Measurements from ENCODE around the gene TASL. TPM values are rescaled to one million over a fixed set of nuclear protein-coding genes. Genes with fewer than 3 reads are reported as not detected.

Gene TASL, protein sequence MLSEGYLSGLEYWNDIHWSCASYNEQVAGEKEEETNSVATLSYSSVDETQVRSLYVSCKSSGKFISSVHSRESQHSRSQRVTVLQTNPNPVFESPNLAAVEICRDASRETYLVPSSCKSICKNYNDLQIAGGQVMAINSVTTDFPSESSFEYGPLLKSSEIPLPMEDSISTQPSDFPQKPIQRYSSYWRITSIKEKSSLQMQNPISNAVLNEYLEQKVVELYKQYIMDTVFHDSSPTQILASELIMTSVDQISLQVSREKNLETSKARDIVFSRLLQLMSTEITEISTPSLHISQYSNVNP
- 8.9 TPM for polyA plus RNA-seq (2012; ENCODE audit: low read depth, missing spikeins)

DNA sequence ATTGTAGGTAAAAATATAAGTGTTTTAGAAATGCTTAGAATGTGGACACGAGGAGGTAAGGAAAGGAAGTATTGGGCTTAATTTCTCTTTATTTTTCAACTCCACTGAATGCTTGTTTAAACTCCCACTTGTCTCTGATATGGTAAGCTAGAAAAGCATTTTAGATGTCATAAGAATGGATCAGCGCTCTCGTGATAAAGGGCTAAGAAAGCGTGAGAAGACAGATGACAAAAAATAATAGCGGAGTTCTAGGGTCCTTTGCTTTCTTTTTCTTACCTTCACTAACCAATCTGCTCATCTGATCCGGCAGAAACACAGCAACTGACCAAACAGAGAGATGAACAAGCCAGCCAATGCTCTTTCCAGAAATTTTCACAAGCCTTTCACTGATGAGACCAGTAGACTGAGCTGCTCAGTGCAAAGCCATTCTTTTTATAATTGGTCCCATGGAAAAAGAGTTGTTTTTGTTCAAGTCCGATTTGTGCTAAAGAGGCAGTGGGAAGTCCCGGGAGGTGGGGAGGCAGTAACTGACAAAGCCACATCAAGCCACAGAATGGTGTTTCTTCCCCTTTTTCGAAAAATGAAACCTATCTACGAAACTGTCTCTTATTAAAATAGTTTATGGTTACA is at the start of gene TASL:
Gene TASL (minus strand): TSS at position 405 of the 630 bp plus-strand sequence. CDS start 17,411 bp downstream, outside the sequence.
- FAIRE-seq (peak; percentile 88), DNase-seq (ENCODE audit: insufficient read length, low spot score) (no peak)
- TF ChIP-seq POLR2A (IDR thresholded peaks at IDR 0.05; ENCODE audit: low read depth, low read length) (peak; percentile 72), POLR2AphosphoS5 (IDR thresholded peaks at IDR 0.05; ENCODE audit: low read depth, low read length) (peak; percentile 43), POU2F2 (IDR thresholded peaks at IDR 0.05; ENCODE audit: low read depth, low read length) (no peak), TAF1 (IDR thresholded peaks at IDR 0.05; ENCODE audit: low read depth, low read length) (0 out of 2 replicates have a peak, but pooled peaks have one; percentile 45), SPI1 (IDR thresholded peaks at IDR 0.05; ENCODE audit: low read depth, low read length) (no peak)

DNA sequence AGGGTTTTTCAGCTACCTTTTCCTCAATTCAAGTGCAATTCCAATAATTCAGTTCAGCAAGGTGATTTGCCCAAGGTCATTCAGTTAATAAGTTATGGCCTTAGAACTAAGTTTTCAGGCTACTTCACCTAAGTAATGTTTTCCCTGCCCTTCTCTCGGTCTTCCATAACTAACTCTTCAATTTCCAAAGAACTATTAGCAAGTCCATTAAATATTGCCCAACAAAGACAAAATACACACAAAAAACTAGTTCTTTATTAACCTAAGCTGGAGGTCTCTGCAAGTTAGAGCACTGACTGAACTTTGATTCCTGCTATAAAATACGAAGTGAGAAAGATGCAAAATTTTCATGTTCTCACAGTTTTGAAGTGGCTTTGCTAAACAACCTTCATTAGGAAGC is 48.8 kb upstream of the TASL start:
- FAIRE-seq (no peak), DNase-seq (ENCODE audit: insufficient read length, low spot score) (no peak)
- TF ChIP-seq POLR2A (IDR thresholded peaks at IDR 0.05; ENCODE audit: low read depth, low read length): no peak
- no peak for TF ChIP-seq POLR2AphosphoS5 (IDR thresholded peaks at IDR 0.05; ENCODE audit: low read depth, low read length)
- TF ChIP-seq SPI1 (IDR thresholded peaks at IDR 0.05; ENCODE audit: low read depth, low read length): no peak
- TF ChIP-seq TAF1 (IDR thresholded peaks at IDR 0.05; ENCODE audit: low read depth, low read length): no peak
- no peak for TF ChIP-seq POU2F2 (IDR thresholded peaks at IDR 0.05; ENCODE audit: low read depth, low read length)
- no peak for TF ChIP-seq PAX5 (IDR thresholded peaks at IDR 0.05; ENCODE audit: insufficient read depth, low read length, severe bottlenecking)

DNA sequence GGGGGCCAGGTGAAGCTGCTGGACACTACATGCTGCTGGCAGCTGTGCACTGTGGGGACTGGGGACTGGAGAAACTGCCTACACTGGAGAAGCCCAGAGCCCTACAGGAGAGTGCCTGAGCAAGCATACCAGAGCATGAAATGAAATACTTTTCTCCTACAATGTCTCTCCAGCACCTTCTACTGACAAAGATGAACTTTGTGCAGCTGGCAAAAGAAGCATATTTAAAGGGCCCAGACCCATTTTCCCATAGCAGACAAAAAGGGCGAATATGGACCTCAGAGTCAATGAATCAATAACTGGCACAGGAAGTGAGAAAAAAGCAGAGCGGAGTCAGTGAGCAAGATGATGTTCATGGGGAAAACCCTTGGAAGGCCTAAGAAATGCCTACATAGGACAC is 44.8 kb upstream of the TASL start:
- no peak for TF ChIP-seq POLR2AphosphoS5 (IDR thresholded peaks at IDR 0.05; ENCODE audit: low read depth, low read length)
- TF ChIP-seq TAF1 (IDR thresholded peaks at IDR 0.05; ENCODE audit: low read depth, low read length): no peak
- TF ChIP-seq POU2F2 (IDR thresholded peaks at IDR 0.05; ENCODE audit: low read depth, low read length): no peak
- no peak for TF ChIP-seq POLR2A (IDR thresholded peaks at IDR 0.05; ENCODE audit: low read depth, low read length)
- TF ChIP-seq PAX5 (IDR thresholded peaks at IDR 0.05; ENCODE audit: insufficient read depth, low read length, severe bottlenecking): no peak
- no peak for TF ChIP-seq SPI1 (IDR thresholded peaks at IDR 0.05; ENCODE audit: low read depth, low read length)
- DNase-seq (ENCODE audit: insufficient read length, low spot score) (no peak), FAIRE-seq (no peak)

DNA sequence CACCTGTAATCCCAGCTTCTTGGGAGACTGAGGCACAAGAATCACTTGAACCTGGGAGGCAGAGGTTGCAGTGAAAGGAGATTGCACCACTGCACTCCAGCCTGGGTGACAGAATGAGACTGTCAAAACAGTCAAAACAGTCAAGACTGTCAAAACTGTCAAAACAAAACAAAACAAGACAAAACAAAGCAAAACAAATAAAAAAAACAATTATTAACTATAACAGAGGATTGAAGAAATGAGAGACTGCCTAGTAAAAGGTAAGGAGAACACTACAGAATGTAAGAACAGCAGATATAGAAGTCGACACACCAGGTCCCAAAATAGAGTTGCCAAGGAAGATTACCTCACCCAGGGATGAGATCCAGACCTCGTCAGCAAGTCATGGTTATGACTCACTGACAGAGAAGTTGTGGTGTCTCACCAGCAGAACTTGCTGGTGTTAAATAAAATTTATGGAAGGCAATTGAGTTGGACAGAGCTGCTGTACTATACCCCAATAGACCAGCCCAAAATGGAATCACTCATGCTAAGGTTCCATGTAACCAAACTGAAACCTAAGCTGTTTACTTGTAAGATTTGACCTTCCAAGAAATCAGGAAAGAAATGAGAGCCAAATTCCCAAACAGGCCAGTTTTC is 43.5 kb upstream of the TASL start:
- DNase-seq (ENCODE audit: insufficient read length, low spot score) (no peak), FAIRE-seq (no peak)
- no peak for TF ChIP-seq PAX5 (IDR thresholded peaks at IDR 0.05; ENCODE audit: insufficient read depth, low read length, severe bottlenecking)
- no peak for TF ChIP-seq POU2F2 (IDR thresholded peaks at IDR 0.05; ENCODE audit: low read depth, low read length)
- TF ChIP-seq POLR2AphosphoS5 (IDR thresholded peaks at IDR 0.05; ENCODE audit: low read depth, low read length): no peak
- TF ChIP-seq POLR2A (IDR thresholded peaks at IDR 0.05; ENCODE audit: low read depth, low read length): no peak
- TF ChIP-seq SPI1 (IDR thresholded peaks at IDR 0.05; ENCODE audit: low read depth, low read length): no peak
- no peak for TF ChIP-seq TAF1 (IDR thresholded peaks at IDR 0.05; ENCODE audit: low read depth, low read length)

DNA sequence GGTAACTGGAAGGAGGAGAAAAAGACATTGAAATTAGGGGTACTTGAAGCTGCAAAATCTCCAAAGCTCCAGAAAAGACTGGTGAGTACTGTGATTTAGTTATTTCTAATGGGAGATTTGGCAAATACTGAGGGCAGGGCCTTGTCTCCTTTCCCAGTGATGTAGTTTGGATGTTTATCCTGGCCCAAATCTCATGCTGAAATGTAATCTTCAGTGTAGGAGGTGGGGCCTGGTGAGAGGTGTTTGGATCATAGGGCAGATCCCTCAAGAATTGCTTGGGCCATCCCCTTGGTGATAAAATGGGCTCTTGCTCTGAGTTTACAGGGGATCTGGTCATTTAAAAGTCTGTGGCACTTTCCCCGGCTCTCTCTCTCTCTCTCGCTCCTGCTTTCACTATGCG is 42.6 kb upstream of the TASL start:
- no peak for DNase-seq (ENCODE audit: insufficient read length, low spot score)
- TF ChIP-seq TAF1 (IDR thresholded peaks at IDR 0.05; ENCODE audit: low read depth, low read length): no peak
- TF ChIP-seq POU2F2 (IDR thresholded peaks at IDR 0.05; ENCODE audit: low read depth, low read length): no peak
- TF ChIP-seq POLR2AphosphoS5 (IDR thresholded peaks at IDR 0.05; ENCODE audit: low read depth, low read length): no peak
- no peak for TF ChIP-seq POLR2A (IDR thresholded peaks at IDR 0.05; ENCODE audit: low read depth, low read length)
- no peak for TF ChIP-seq SPI1 (IDR thresholded peaks at IDR 0.05; ENCODE audit: low read depth, low read length)
- TF ChIP-seq PAX5 (IDR thresholded peaks at IDR 0.05; ENCODE audit: insufficient read depth, low read length, severe bottlenecking): no peak
- no peak for FAIRE-seq

DNA sequence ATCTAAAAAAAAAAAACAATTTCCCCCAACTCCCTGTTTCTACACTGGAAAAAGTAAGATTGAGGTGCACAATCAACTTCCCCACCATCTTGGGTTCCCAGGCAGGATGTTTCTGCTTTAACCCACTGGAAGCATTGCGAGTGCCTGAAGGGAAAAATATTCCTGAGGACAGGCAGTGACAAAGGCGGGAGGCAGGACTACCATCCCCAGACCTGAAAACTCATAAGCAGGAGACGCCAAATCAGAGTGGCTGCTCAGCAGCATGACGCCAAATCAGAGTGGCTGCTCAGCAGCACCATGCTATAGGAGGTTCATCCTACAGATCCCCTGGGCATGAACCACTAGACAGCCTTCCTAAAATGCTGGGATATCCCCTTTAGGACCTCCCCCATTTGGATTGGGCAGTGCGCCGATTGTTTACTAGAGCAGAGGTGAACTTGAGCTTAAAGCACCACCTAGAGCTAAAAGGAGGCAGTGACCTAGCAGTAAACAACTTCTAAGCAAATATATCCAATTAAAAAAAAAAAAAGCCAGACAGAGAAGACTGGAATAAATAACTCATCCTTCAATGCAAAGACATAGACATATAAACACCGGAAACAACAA is 40.7 kb upstream of the TASL start:
- no peak for FAIRE-seq
- no peak for DNase-seq (ENCODE audit: insufficient read length, low spot score)
- no peak for TF ChIP-seq SPI1 (IDR thresholded peaks at IDR 0.05; ENCODE audit: low read depth, low read length)
- no peak for TF ChIP-seq TAF1 (IDR thresholded peaks at IDR 0.05; ENCODE audit: low read depth, low read length)

DNA sequence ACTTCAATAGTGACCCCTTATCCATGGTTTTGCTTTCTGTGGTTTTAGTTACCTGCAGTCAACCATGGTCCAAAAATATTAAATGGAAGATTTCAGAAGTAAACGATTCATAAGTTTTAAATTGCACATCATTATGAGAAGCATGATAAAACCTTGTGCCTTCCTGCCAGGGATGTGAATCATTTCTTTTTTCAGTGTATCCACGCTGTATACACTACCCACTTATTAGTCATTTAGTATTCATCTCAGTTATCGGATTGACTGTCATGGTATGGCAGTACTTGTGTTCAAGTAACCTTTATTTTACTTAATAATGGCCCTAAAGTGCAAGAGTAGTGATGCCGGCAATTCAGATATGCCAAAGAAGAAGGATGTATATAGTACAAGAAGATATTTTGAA is 37.7 kb upstream of the TASL start:
- DNase-seq (ENCODE audit: insufficient read length, low spot score) (no peak), FAIRE-seq (no peak)
- TF ChIP-seq TAF1 (IDR thresholded peaks at IDR 0.05; ENCODE audit: low read depth, low read length): no peak
- no peak for TF ChIP-seq POU2F2 (IDR thresholded peaks at IDR 0.05; ENCODE audit: low read depth, low read length)
- TF ChIP-seq SPI1 (IDR thresholded peaks at IDR 0.05; ENCODE audit: low read depth, low read length): no peak
- TF ChIP-seq PAX5 (IDR thresholded peaks at IDR 0.05; ENCODE audit: insufficient read depth, low read length, severe bottlenecking): no peak
- TF ChIP-seq POLR2AphosphoS5 (IDR thresholded peaks at IDR 0.05; ENCODE audit: low read depth, low read length): no peak
- TF ChIP-seq POLR2A (IDR thresholded peaks at IDR 0.05; ENCODE audit: low read depth, low read length): no peak

DNA sequence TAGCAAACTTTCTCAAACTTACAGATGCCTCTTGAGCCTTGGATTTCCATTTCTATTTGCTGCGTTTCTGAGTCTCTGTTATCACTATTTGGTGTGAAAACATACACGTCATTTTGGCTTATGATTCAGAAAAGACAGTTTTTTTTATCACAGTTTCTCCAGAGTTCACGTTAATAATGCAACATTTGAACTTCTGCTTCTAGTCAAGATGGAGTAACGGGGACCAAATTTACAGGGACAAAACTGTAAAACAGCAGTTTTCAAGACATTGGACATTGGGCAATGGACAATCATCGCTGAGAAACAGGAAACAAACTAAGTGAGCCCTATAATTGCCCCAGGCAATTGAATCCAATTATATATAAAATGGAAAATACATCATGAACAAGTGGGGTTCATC is 36.2 kb upstream of the TASL start:
- no peak for TF ChIP-seq POLR2AphosphoS5 (IDR thresholded peaks at IDR 0.05; ENCODE audit: low read depth, low read length)
- no peak for TF ChIP-seq POLR2A (IDR thresholded peaks at IDR 0.05; ENCODE audit: low read depth, low read length)
- no peak for TF ChIP-seq PAX5 (IDR thresholded peaks at IDR 0.05; ENCODE audit: insufficient read depth, low read length, severe bottlenecking)
- no peak for TF ChIP-seq TAF1 (IDR thresholded peaks at IDR 0.05; ENCODE audit: low read depth, low read length)
- TF ChIP-seq POU2F2 (IDR thresholded peaks at IDR 0.05; ENCODE audit: low read depth, low read length): no peak
- TF ChIP-seq SPI1 (IDR thresholded peaks at IDR 0.05; ENCODE audit: low read depth, low read length): no peak
- DNase-seq (ENCODE audit: insufficient read length, low spot score) (no peak), FAIRE-seq (no peak)

DNA sequence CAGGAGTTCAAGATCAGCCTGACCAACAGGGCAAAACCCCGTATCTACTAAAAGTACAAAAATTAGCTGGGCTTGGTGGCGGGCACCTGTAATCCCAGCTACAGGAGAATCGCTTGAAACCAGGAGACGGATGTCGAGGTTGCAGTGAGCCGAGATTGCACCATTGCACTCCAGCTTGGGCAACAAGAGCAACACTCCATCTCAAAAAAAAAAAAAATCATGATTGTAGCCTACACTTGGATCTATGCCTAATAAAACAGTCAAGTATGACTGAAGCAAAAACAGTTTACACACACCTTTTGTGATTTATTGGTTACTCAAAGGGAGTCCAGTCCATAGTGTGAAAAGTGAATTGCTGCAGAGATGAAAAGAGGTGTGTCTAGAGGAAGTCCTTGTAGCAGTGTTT is 34.7 kb upstream of the TASL start:
- TF ChIP-seq SPI1 (IDR thresholded peaks at IDR 0.05; ENCODE audit: low read depth, low read length) (no peak), POLR2AphosphoS5 (IDR thresholded peaks at IDR 0.05; ENCODE audit: low read depth, low read length) (no peak), TAF1 (IDR thresholded peaks at IDR 0.05; ENCODE audit: low read depth, low read length) (no peak), POLR2A (IDR thresholded peaks at IDR 0.05; ENCODE audit: low read depth, low read length) (no peak), PAX5 (IDR thresholded peaks at IDR 0.05; ENCODE audit: insufficient read depth, low read length, severe bottlenecking) (no peak), POU2F2 (IDR thresholded peaks at IDR 0.05; ENCODE audit: low read depth, low read length) (no peak)
- DNase-seq (ENCODE audit: insufficient read length, low spot score) (no peak), FAIRE-seq (no peak)

All from GM12891 (cell line).